OCI-LY7 (cell line): Measurements from ENCODE around the gene STAT5B. TPM values are rescaled to one million over a fixed set of nuclear protein-coding genes. Genes with fewer than 3 reads are reported as not detected.
A peak's percentile ranks its signal among the peaks of the same experiment; 100 is the strongest.

Experiments
- BruUV-seq: library from RNA; stranded (reverse); fragments of 400-500 nt; replicated peaks from 2 replicates; lab custom pipeline; 2021; lab: Mats Ljungman, UMichigan
- CTCF ChIA-PET: fragments of 300-600 bp; sonication (Branson Sonifier 250); formaldehyde crosslinking; loops from one replicate; lab custom pipeline; 2022; ENCODE audit warnings: antibody characterized with exemption; ENCODE audit not compliant: unreplicated experiment; lab: Charles Lee
- POLR2A ChIA-PET: fragments of 300-600 bp; sonication (Branson Sonifier 250); formaldehyde crosslinking; loops from one replicate; lab custom pipeline; 2022; ENCODE audit warnings: antibody characterized with exemption; lab: Charles Lee
- DNase-seq: peaks from one replicate; pipeline ENCODE4 v3.0.0-alpha.2; 2015; ENCODE audit warnings: low spot score
- H2AFZ ChIP-seq: fragments of 200-600 bp; sonication (generic), shearing (Covaris generic); 2 replicates; pipeline ENCODE4 v1.6.1; 2014; ENCODE audit warnings: mild to moderate bottlenecking, antibody characterized with exemption, low read length, moderate library complexity
- H3K27ac ChIP-seq: fragments of 200-600 bp; sonication (generic); 2 replicates; pipeline ENCODE4 v1.5.1; 2014; ENCODE audit warnings: mixed run types, low read depth, mild to moderate bottlenecking, moderate library complexity, low read length, inconsistent platforms; ENCODE audit not compliant: poor library complexity, severe bottlenecking
- H3K36me3 ChIP-seq: fragments of 200-600 bp; sonication (generic); 2 replicates; pipeline ENCODE4 v1.6.1; 2014; ENCODE audit warnings: mild to moderate bottlenecking, antibody characterized with exemption, low read length, moderate library complexity, mixed read lengths; ENCODE audit not compliant: insufficient read depth
- H3K4me1 ChIP-seq: fragments of 200-600 bp; sonication (generic); 2 replicates; pipeline ENCODE4 v1.5.1; 2014; ENCODE audit warnings: mild to moderate bottlenecking, low read length; ENCODE audit not compliant: insufficient read depth, poor library complexity, severe bottlenecking
- H3K4me2 ChIP-seq: fragments of 200-600 bp; sonication (generic); 2 replicates; pipeline ENCODE4 v1.6.1; 2014; ENCODE audit warnings: mild to moderate bottlenecking, low read length
- H3K4me3 ChIP-seq: fragments of 200-600 bp; sonication (generic); 2 replicates; pipeline ENCODE4 v1.5.1; 2014; ENCODE audit warnings: mild to moderate bottlenecking, low read depth, low read length; ENCODE audit not compliant: poor library complexity, severe bottlenecking
- H3K79me2 ChIP-seq: fragments of 200-600 bp; sonication (generic); 2 replicates; pipeline ENCODE4 v1.6.1; 2016; ENCODE audit warnings: low read depth, mild to moderate bottlenecking, low read length, moderate library complexity, mixed read lengths; ENCODE audit not compliant: insufficient read depth
- H3K9me2 ChIP-seq: fragments of 200-600 bp; sonication (generic); 2 replicates; pipeline ENCODE4 v1.6.1; 2016; ENCODE audit warnings: mild to moderate bottlenecking, low read length, mixed read lengths; ENCODE audit not compliant: insufficient read depth
- H3K9me3 ChIP-seq: fragments of 200-600 bp; sonication (generic); 2 replicates; pipeline ENCODE4 v1.6.1; 2014; ENCODE audit warnings: mild to moderate bottlenecking, mixed run types, low read length, mixed read lengths
- H4K20me1 ChIP-seq: fragments of 200-600 bp; sonication (generic); 2 replicates; pipeline ENCODE4 v1.6.1; 2014; ENCODE audit warnings: mild to moderate bottlenecking, antibody characterized with exemption, low read length, moderate library complexity, mixed read lengths; ENCODE audit not compliant: insufficient read depth
- EZH2phosphoT487 ChIP-seq: fragments of 200-600 bp; sonication (generic); IDR thresholded peaks from 2 replicates; pipeline ENCODE4 v1.6.1; 2018; ENCODE audit warnings: low read depth, borderline replicate concordance, mild to moderate bottlenecking, mixed run types, antibody characterized with exemption, low read length, moderate library complexity, mixed read lengths
- intact Hi-C: fragments of 100-400 bp; cut with micrococcal nuclease; formaldehyde crosslinking; loops from one replicate; pipeline ENCODE4 v1.10.0; 2022; ENCODE audit not compliant: unreplicated experiment
- total RNA-seq, 2 experiments: library from RNA; depleted of rRNA in 1 of 2; stranded (reverse); fragments of >200 nt in 1 of 2; shearing (Covaris generic) in 1 of 2; gene quantifications; 2 replicates each; pipeline ENCODE4 v1.2.3, GENCODE V29; 2014 to 2022
- TF ChIP-seq, protein P1 (sequence below): fragments of 200-600 bp; sonication (generic); conservative IDR thresholded peaks from 2 replicates; pipeline ENCODE4 v1.5.1; 2014; ENCODE audit warnings: mild to moderate bottlenecking, antibody characterized with exemption, low read length, moderate library complexity, mixed read lengths

STAT5B gene
- total RNA-seq, 2 experiments from 2014 or later: 33.3 to 46.7 TPM

GRCh38 chr17:42276609-42277341 lies 584 bp upstream of the STAT5B start:
- H3K79me2 ChIP-seq: peaks cover 29% of the 10 kb centered on the region; the same call in 1 of the 2 replicates
- H3K36me3 ChIP-seq: no peaks in the 10 kb centered on the region
- no peaks in the 10 kb centered on the region for H3K9me3 ChIP-seq
- peak overlapping the region; percentile 91 for H3K4me3 ChIP-seq
- ChIA-PET CTCF (no interaction called here), POLR2A (interaction anchor here (0.6 to 0.8 kb wide), 2 partner anchors 16 to 28 kb away, joined by 4 read pairs; no protein-coding TSS in a partner anchor)
- H3K9me2 ChIP-seq: no peaks in the 10 kb centered on the region
- no TSS peak for BruUV-seq
- no peak overlapping the region for H3K27ac ChIP-seq
- H3K4me2 ChIP-seq: peak overlapping the region; percentile 96
- TF ChIP-seq, protein P1, sequence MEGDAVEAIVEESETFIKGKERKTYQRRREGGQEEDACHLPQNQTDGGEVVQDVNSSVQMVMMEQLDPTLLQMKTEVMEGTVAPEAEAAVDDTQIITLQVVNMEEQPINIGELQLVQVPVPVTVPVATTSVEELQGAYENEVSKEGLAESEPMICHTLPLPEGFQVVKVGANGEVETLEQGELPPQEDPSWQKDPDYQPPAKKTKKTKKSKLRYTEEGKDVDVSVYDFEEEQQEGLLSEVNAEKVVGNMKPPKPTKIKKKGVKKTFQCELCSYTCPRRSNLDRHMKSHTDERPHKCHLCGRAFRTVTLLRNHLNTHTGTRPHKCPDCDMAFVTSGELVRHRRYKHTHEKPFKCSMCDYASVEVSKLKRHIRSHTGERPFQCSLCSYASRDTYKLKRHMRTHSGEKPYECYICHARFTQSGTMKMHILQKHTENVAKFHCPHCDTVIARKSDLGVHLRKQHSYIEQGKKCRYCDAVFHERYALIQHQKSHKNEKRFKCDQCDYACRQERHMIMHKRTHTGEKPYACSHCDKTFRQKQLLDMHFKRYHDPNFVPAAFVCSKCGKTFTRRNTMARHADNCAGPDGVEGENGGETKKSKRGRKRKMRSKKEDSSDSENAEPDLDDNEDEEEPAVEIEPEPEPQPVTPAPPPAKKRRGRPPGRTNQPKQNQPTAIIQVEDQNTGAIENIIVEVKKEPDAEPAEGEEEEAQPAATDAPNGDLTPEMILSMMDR: no peak
- TF ChIP-seq EZH2phosphoT487: no peak
- intact Hi-C loops: loop anchor here (10.0 kb wide), 1 partner anchor 52 kb away; no protein-coding TSS in a partner anchor
- peaks cover 42% of the 10 kb centered on the region for H3K4me1 ChIP-seq
- H4K20me1 ChIP-seq: peaks cover 20% of the 10 kb centered on the region; the same call in 1 of the 2 replicates
- no peak for DNase-seq
- H2AFZ ChIP-seq: peak overlapping the region; percentile 91

GRCh38 chr17:42275527-42276358 lies 448 bp downstream of the STAT5B start:
- peaks cover 36% of the 10 kb centered on the region; the same call in 1 of the 2 replicates for H3K79me2 ChIP-seq
- peak; percentile 30 for DNase-seq
- H3K4me1 ChIP-seq: peaks cover 46% of the 10 kb centered on the region
- peaks cover 23% of the 10 kb centered on the region; the same call in 1 of the 2 replicates for H4K20me1 ChIP-seq
- intact Hi-C loops: loop anchor here (10.0 kb wide), 1 partner anchor 51 kb away; no protein-coding TSS in a partner anchor
- peak overlapping the region; percentile 91 for H3K4me3 ChIP-seq
- H2AFZ ChIP-seq: peak overlapping the region; percentile 73
- TF ChIP-seq, protein P1: 0 out of 2 replicates have a peak, but pooled peaks have one; percentile 24
- TF ChIP-seq EZH2phosphoT487: no peak
- no peak overlapping the region for H3K27ac ChIP-seq
- H3K4me2 ChIP-seq: peak overlapping the region; percentile 91
- no peaks in the 10 kb centered on the region for H3K9me3 ChIP-seq
- POLR2A ChIA-PET: interaction anchor here (0.9 kb wide), 1 partner anchor 27 kb away, joined by 4 read pairs; no protein-coding TSS in a partner anchor
- no TSS peak for BruUV-seq
- no peaks in the 10 kb centered on the region for H3K9me2 ChIP-seq
- H3K36me3 ChIP-seq: no peaks in the 10 kb centered on the region
- CTCF ChIA-PET: no interaction called here
